CD14-positive monocyte (primary cell): Measurements from ENCODE around the gene KCNIP2. TPM values are rescaled to one million over a fixed set of nuclear protein-coding genes. Genes with fewer than 3 reads are reported as not detected.
A peak's percentile ranks its signal among the peaks of the same experiment; 100 is the strongest.

ENCODE experiments used
- DNase-seq, 3 donors: peaks; one replicate each; pipeline ENCODE4 v3.0.0-alpha.2; 2011 to 2022
- H2AFZ ChIP-seq: 2 replicates; pipeline ENCODE4 v1.6.0; 2012; ENCODE audit warnings: mild to moderate bottlenecking, low read depth, low read length, inconsistent platforms; ENCODE audit not compliant: insufficient read depth, poor library complexity, severe bottlenecking
- H3K27ac ChIP-seq, 2 donors: 1 replicate in 1 of 2; 2 replicates in 1 of 2; pipeline ENCODE4 v1.5.1; 2012 to 2013; ENCODE audit warnings: low read length in 2 of 2, control low read depth in 1 of 2, inconsistent platforms in 1 of 2, low read depth in 1 of 2, mild to moderate bottlenecking in 1 of 2
- H3K27me3 ChIP-seq, 2 donors: one replicate each; pipeline versions ENCODE4 v1.6.0 to v1.6.1; 2011 to 2013; ENCODE audit warnings: low read length in 2 of 2; ENCODE audit not compliant: control insufficient read depth in 2 of 2, insufficient read depth in 2 of 2
- H3K36me3 ChIP-seq, 2 donors: replicated peaks in 1 of 2; 1 replicate in 1 of 2; 2 replicates in 1 of 2; pipeline versions ENCODE4 v1.5.1 to v1.6.1; 2012 to 2013; ENCODE audit warnings: low read length in 2 of 2, control low read depth in 1 of 2, inconsistent platforms in 1 of 2, mild to moderate bottlenecking in 1 of 2; ENCODE audit not compliant: insufficient read depth in 2 of 2, control insufficient read depth in 1 of 2
- H3K4me1 ChIP-seq, 2 donors: 1 replicate in 1 of 2; 2 replicates in 1 of 2; pipeline versions ENCODE4 v1.5.1 to v1.6.1; 2012 to 2013; ENCODE audit warnings: low read length in 2 of 2, control low read depth in 1 of 2, inconsistent platforms in 1 of 2, mild to moderate bottlenecking in 1 of 2, moderate library complexity in 1 of 2; ENCODE audit not compliant: insufficient read depth in 2 of 2, control insufficient read depth in 1 of 2
- H3K4me2 ChIP-seq: replicated peaks from 2 replicates; pipeline ENCODE3; 2012; ENCODE audit warnings: low read length, moderate library complexity, mild to moderate bottlenecking; ENCODE audit not compliant: poor library complexity, severe bottlenecking; ENCODE audit errors: extremely low read depth
- H3K4me3 ChIP-seq, 3 experiments: fragments of 200-600 bp in 1 of 3; sonication (generic) in 1 of 3; replicated peaks in 1 of 3; 1 replicate in 2 of 3; 2 replicates in 1 of 3; pipeline ENCODE4 v1.5.1; 2011 to 2013; ENCODE audit warnings: low read length in 3 of 3, mild to moderate bottlenecking in 3 of 3, control low read depth in 2 of 3, low read depth in 2 of 3, inconsistent platforms in 1 of 3, moderate library complexity in 1 of 3
- H3K79me2 ChIP-seq: 2 replicates; pipeline ENCODE4 v1.6.0; 2012; ENCODE audit warnings: mild to moderate bottlenecking, control low read depth, inconsistent platforms, low read length, moderate library complexity; ENCODE audit not compliant: insufficient read depth
- H3K9ac ChIP-seq: 2 replicates; pipeline ENCODE4 v1.6.0; 2017; ENCODE audit warnings: low read length, mild to moderate bottlenecking; ENCODE audit not compliant: insufficient read depth, poor library complexity, severe bottlenecking
- H3K9me3 ChIP-seq, 2 donors: replicated peaks in 1 of 2; 1 replicate in 1 of 2; 2 replicates in 1 of 2; pipeline versions ENCODE4 v1.5.1 to v1.6.1; 2012 to 2013; ENCODE audit warnings: low read length in 2 of 2, control low read depth in 1 of 2; ENCODE audit not compliant: control insufficient read depth in 1 of 2, insufficient read depth in 1 of 2
- H4K20me1 ChIP-seq: 2 replicates; pipeline ENCODE4 v1.6.0; 2012; ENCODE audit warnings: mild to moderate bottlenecking, low read length, control low read depth, moderate library complexity; ENCODE audit not compliant: insufficient read depth
- H3K27ac Mint-ChIP-seq, 7 donors: one replicate each; pipeline ENCODE4 v1.8.0; 2020; ENCODE audit warnings: mild to moderate bottlenecking in 7 of 7, mixed read lengths in 7 of 7, moderate library complexity in 6 of 7, inconsistent platforms in 2 of 7
- H3K27me3 Mint-ChIP-seq, 3 donors: one replicate each; pipeline ENCODE4 v1.8.0; 2021 to 2022; ENCODE audit warnings: low read depth in 3 of 3, mild to moderate bottlenecking in 3 of 3, mixed read lengths in 3 of 3, moderate library complexity in 3 of 3, inconsistent platforms in 1 of 3
- H3K36me3 Mint-ChIP-seq, 2 donors: one replicate each; pipeline ENCODE4 v1.8.0; 2020; ENCODE audit warnings: mixed read lengths in 2 of 2, inconsistent platforms in 1 of 2, mild to moderate bottlenecking in 1 of 2
- H3K4me1 Mint-ChIP-seq: one replicate; pipeline ENCODE4 v1.8.0; 2020; ENCODE audit warnings: mild to moderate bottlenecking, mixed read lengths
- H3K4me3 Mint-ChIP-seq, 2 donors: one replicate each; pipeline ENCODE4 v1.8.0; 2020; ENCODE audit warnings: mild to moderate bottlenecking in 2 of 2, mixed read lengths in 2 of 2, moderate library complexity in 1 of 2
- H3K9me3 Mint-ChIP-seq, 7 donors: one replicate each; pipeline ENCODE4 v1.8.0; 2020 to 2022; ENCODE audit warnings: mixed read lengths in 7 of 7, mild to moderate bottlenecking in 6 of 7, moderate library complexity in 6 of 7, inconsistent platforms in 2 of 7
- WGBS: methylation state at CpG from one replicate; pipeline ENCODE4 v1.1.5; 2013; ENCODE audit warnings: missing lambda C conversion rate; ENCODE audit not compliant: insufficient coverage; 5-methylcytosine and 5-hydroxymethylcytosine counted together
- intact Hi-C, 2 donors: fragments of 100-400 bp; cut with micrococcal nuclease; formaldehyde crosslinking; loops; one replicate each; pipeline versions ENCODE4 v1.15.0 to v1.15.1; 2023
- polyA plus RNA-seq, 3 donors: library from polyadenylated mRNA; depleted of rRNA in 1 of 3; unstranded in 2 of 3; stranded (reverse) in 1 of 3; fragments of 300-500 nt in 2 of 3; fragments of >200 nt in 1 of 3; fragmentation: Illumina TruSeq in 2 of 3; gene quantifications; 1 replicate in 2 of 3; 2 replicates in 1 of 3; pipeline ENCODE4 v1.2.3, GENCODE V29; 2012 to 2021
- TF ChIP-seq, protein P1 (sequence below): fragments of 200-600 bp; IDR thresholded peaks from one replicate; pipeline ENCODE4 v1.8.0; 2022; ENCODE audit warnings: antibody characterized with exemption, mild to moderate bottlenecking

KCNIP2 gene
- polyA plus RNA-seq, 3 donors: 0.48 to 2.1 TPM; not detected in 1

DNA sequence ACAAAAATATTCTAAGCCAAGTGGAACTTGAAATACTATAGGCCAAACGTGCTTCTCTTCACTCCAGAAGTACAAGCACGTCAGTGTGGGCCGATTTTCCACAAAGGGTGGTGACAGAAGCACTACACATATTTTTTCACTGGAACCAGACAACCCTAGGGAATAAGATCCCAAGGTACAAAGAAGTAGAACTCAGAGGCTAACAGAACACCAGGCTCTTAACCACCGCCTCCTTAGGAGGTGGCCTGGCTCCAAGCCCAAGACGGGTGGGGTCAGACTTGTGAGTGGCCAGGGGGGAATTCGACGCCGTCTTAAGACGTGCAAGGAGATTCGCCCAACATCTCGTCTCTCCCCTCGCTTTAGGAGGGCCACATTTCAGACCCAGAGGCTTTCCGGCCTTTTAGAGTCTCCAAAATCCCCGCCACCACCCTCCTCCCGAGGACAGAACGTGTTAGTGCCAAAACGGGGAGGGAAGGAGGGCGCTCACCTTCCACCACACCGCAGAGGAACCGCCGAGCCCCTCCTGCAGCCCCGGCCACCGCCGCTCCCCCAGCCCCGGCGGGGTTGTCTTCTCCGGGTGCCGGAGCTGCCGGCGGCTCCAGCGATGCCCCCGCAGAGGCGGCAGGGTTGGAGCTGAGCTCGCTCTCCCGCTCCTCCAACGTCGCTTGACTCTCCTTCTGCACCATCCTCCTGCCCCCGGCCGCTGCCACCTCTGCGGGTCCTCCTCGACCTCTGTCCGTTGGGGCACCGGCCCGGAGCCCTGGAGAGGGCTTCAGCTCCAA is 26.1 kb downstream of the KCNIP2 start:
- H4K20me1 ChIP-seq: peaks cover 57% of the 10 kb centered on the region
- peaks cover 28 to 42% of the 10 kb centered on the region in 2 donors for H3K4me1 ChIP-seq
- H3K36me3 Mint-ChIP-seq: peaks cover 8 to 21% of the 10 kb centered on the region in 2 donors
- peak overlapping the region; percentile 91 to 96 (median 93) for H3K27ac Mint-ChIP-seq
- no peaks in the 10 kb centered on the region for H3K9me3 ChIP-seq
- H3K4me1 Mint-ChIP-seq: peaks cover 46% of the 10 kb centered on the region
- intact Hi-C loops: loop anchor here in 1 of 2 donors (10.0 kb wide), 1 partner anchor 463 kb away; the partner anchor contains the start of gene BTRC
- no peaks in the 10 kb centered on the region for H3K9me3 Mint-ChIP-seq
- DNase-seq: peak in 2 of 3 donors; percentile 21 to 32
- peak overlapping the region; percentile 78 for H3K4me2 ChIP-seq
- TF ChIP-seq, protein P1, sequence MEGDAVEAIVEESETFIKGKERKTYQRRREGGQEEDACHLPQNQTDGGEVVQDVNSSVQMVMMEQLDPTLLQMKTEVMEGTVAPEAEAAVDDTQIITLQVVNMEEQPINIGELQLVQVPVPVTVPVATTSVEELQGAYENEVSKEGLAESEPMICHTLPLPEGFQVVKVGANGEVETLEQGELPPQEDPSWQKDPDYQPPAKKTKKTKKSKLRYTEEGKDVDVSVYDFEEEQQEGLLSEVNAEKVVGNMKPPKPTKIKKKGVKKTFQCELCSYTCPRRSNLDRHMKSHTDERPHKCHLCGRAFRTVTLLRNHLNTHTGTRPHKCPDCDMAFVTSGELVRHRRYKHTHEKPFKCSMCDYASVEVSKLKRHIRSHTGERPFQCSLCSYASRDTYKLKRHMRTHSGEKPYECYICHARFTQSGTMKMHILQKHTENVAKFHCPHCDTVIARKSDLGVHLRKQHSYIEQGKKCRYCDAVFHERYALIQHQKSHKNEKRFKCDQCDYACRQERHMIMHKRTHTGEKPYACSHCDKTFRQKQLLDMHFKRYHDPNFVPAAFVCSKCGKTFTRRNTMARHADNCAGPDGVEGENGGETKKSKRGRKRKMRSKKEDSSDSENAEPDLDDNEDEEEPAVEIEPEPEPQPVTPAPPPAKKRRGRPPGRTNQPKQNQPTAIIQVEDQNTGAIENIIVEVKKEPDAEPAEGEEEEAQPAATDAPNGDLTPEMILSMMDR: no peak
- H3K9ac ChIP-seq: peak overlapping the region; percentile 93
- peak overlapping the region; percentile 86 to 97 (median 88) for H3K4me3 ChIP-seq
- H2AFZ ChIP-seq: peak overlapping the region; percentile 76
- under 1% methylated on average over 38 of the region's 44 CpGs for WGBS
- peaks cover 6 to 12% of the 10 kb centered on the region in 2 donors for H3K36me3 ChIP-seq
- H3K27me3 Mint-ChIP-seq: no peaks in the 10 kb centered on the region
- peak overlapping the region; percentile 70 to 89 for H3K27ac ChIP-seq
- peak overlapping the region; percentile 94 to 98 for H3K4me3 Mint-ChIP-seq
- H3K79me2 ChIP-seq: peaks cover 58% of the 10 kb centered on the region
- no peaks in the 10 kb centered on the region for H3K27me3 ChIP-seq

- H4K20me1 ChIP-seq: peaks cover 63% of the 10 kb centered on the region
- intact Hi-C loops: loop anchor here in 1 of 2 donors (10.0 kb wide), 1 partner anchor 462 kb away; the partner anchor contains the start of gene BTRC
- H3K4me3 Mint-ChIP-seq: peak overlapping the region; percentile 94 to 98
- peak overlapping the region; percentile 78 for H3K4me2 ChIP-seq
- peak overlapping the region; percentile 76 for H2AFZ ChIP-seq
- no peaks in the 10 kb centered on the region for H3K9me3 ChIP-seq
- H3K27ac ChIP-seq: peak overlapping the region in 1 of 2 donors; percentile 89
- peaks cover 13 to 18% of the 10 kb centered on the region in 2 donors for H3K36me3 ChIP-seq
- peaks cover 64% of the 10 kb centered on the region for H3K79me2 ChIP-seq
- H3K4me1 ChIP-seq: peaks cover 28 to 42% of the 10 kb centered on the region in 2 donors
- peaks cover 46% of the 10 kb centered on the region for H3K4me1 Mint-ChIP-seq
- no peaks in the 10 kb centered on the region for H3K27me3 Mint-ChIP-seq
- no peaks in the 10 kb centered on the region for H3K9me3 Mint-ChIP-seq
- H3K36me3 Mint-ChIP-seq: peaks cover 9 to 26% of the 10 kb centered on the region in 2 donors
- peak overlapping the region; percentile 85 to 96 (median 93) for H3K27ac Mint-ChIP-seq
- peak overlapping the region; percentile 93 for H3K9ac ChIP-seq
- H3K27me3 ChIP-seq: no peaks in the 10 kb centered on the region
- no peak for DNase-seq
- H3K4me3 ChIP-seq: peak overlapping the region; percentile 86 to 97 (median 88)
- WGBS: 0% methylated on average over 4 of the region's 14 CpGs
- TF ChIP-seq, protein P1: no peak
Measured at GRCh38 chr10:101816913-101817336, 26.7 kb downstream of the KCNIP2 start.
